ENCODE results near the gene JPT1.
"Not testable (repeated sequence)": the region's sequence is repeated elsewhere in the genome, so short reads cannot be mapped to it uniquely, and the experiment has no call there.

The JPT1 gene

DNA sequence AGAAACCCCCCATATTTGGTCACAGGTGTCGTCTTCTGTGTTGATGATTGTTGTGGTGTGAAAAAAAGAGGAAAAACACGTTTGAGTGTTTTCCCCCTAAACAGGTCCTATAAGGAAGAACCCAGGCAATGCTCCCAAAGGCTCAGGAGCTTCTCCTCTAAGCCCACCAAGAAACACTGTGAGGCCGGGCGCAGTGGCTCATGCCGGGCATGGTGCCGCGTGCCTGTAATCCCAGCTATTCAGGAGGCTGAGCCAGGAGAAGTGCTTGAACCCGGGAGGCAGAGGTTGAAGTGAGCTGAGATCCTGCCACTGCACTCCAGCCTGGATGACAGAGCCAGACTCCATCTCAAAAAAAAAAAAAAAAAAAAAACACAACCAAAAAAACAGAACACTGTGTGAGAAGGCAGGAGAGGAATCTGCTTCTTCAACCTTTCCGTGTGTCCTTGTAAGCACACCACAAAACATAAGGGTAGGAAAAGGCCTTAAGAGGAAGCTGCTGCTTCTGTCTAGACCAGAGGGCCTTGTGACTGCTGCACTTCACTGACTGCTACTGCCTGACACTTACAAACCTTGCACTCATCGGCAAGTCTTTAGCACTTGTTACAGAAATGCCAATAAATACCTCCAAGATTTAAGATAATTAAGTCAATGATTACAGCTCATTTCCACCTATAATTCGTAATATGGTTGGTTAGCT lies 9.3 kb downstream of the JPT1 start:
- no peak for TF ChIP-seq BHLHE40 (IDR thresholded peaks at IDR 0.05; ENCODE audit: borderline replicate concordance)
- no peak for TF ChIP-seq FOXK2 (IDR thresholded peaks at IDR 0.05)
- no peak for TF ChIP-seq HDGF (IDR thresholded peaks at IDR 0.05; ENCODE audit: borderline replicate concordance)
- no peak for TF ChIP-seq ARNT (IDR thresholded peaks at IDR 0.05)
- no peak for TF ChIP-seq LEF1 (IDR thresholded peaks at IDR 0.05; ENCODE audit: borderline replicate concordance)
- TF ChIP-seq, protein P1, sequence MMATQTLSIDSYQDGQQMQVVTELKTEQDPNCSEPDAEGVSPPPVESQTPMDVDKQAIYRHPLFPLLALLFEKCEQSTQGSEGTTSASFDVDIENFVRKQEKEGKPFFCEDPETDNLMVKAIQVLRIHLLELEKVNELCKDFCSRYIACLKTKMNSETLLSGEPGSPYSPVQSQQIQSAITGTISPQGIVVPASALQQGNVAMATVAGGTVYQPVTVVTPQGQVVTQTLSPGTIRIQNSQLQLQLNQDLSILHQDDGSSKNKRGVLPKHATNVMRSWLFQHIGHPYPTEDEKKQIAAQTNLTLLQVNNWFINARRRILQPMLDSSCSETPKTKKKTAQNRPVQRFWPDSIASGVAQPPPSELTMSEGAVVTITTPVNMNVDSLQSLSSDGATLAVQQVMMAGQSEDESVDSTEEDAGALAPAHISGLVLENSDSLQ (IDR thresholded peaks at IDR 0.05): no peak
- no peak for TF ChIP-seq SUZ12 (IDR thresholded peaks at IDR 0.05)
- TF ChIP-seq ZNF384 (IDR thresholded peaks at IDR 0.05): no peak
- TF ChIP-seq FOXM1 (IDR thresholded peaks at IDR 0.05; ENCODE audit: borderline replicate concordance): no peak
- TF ChIP-seq CTBP1 (IDR thresholded peaks at IDR 0.05; ENCODE audit: borderline replicate concordance): no peak
- TF ChIP-seq TARDBP (IDR thresholded peaks at IDR 0.05): no peak
- no peak for TF ChIP-seq SP1 (IDR thresholded peaks at IDR 0.05)
- no peak for TF ChIP-seq FOXA1 (IDR thresholded peaks at IDR 0.05)
- TF ChIP-seq ELF4 (IDR thresholded peaks at IDR 0.05): no peak
- ChIA-PET CTCF (interaction anchor here (0.6 to 1.5 kb wide), 3 partner anchors 10 to 31 kb away, joined by 3 to 4 read pairs (median 3); no protein-coding TSS in a partner anchor), POLR2A (interaction anchor here (1.4 to 1.8 kb wide), 3 partner anchors 9 to 132 kb away, joined by 3 to 14 read pairs (median 10); partner anchors contain the start of genes JPT1, MRPL58 and NT5C)

DNA sequence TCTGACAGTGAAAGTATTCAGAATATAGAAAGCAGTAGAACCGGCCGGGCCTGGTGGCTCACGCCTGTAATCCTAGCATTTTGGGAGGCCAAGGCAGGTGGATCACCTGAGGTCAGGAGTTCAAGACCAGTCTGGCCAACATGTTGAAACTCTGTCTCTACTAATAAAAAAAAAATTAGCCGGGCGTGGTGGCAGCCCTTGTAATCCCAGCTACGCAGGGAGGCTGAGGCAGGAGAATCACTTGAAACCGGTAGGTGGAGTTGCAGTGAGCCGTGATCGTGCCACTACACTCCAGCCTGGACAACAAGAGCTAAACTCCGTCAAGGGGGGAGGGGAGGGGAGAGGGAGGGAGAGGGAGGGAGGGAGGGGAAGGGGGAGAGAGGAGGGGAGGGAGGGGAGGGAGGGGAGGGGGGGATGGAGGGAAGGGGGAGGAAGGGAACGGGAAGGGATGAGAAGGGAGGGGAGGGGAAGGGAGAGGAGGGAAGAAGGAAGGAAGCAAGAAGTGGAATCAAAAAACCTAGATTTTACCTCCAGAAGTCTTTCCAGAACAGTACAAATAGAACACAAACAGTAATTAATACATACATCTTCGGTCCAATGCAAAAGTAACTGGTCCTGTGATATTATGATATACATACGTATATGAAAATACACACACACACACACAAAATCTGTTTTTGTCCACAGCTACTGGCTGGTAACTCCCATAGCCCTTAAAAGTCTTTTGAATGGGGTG lies 11.9 kb downstream of the JPT1 start:
- ChIA-PET CTCF (interaction anchor here (0.6 kb wide), 1 partner anchor 8 kb away, joined by 3 read pairs; no protein-coding TSS in a partner anchor), POLR2A (interaction anchor here (1.8 kb wide), 1 partner anchor 11 kb away, joined by 5 read pairs; the partner anchor contains the start of gene NT5C)
- DNase-seq (ENCODE audit: extremely low spot score): no peak
- TF ChIP-seq L3MBTL2 (conservative IDR thresholded peaks at IDR 0.05): no peak
- TF ChIP-seq ARNT (IDR thresholded peaks at IDR 0.05): no peak
- no peak for TF ChIP-seq FOXM1 (IDR thresholded peaks at IDR 0.05; ENCODE audit: borderline replicate concordance)
- TF ChIP-seq FOXK2 (IDR thresholded peaks at IDR 0.05): no peak
- TF ChIP-seq TARDBP (IDR thresholded peaks at IDR 0.05): no peak
- no peak for TF ChIP-seq NFRKB (IDR thresholded peaks at IDR 0.05)
- TF ChIP-seq BHLHE40 (IDR thresholded peaks at IDR 0.05; ENCODE audit: borderline replicate concordance): no peak
- TF ChIP-seq SUZ12 (IDR thresholded peaks at IDR 0.05): no peak
- TF ChIP-seq LEF1 (IDR thresholded peaks at IDR 0.05; ENCODE audit: borderline replicate concordance): no peak
- TF ChIP-seq ZNF384 (IDR thresholded peaks at IDR 0.05): no peak
- TF ChIP-seq SP1 (IDR thresholded peaks at IDR 0.05): no peak
- TF ChIP-seq, protein P1 (IDR thresholded peaks at IDR 0.05): no peak
- no peak for TF ChIP-seq FOXA1 (IDR thresholded peaks at IDR 0.05)
- TF ChIP-seq ELF4 (IDR thresholded peaks at IDR 0.05): no peak

More for the DNA sequence above, 9.3 kb downstream of the JPT1 start:
- DNase-seq (ENCODE audit: extremely low spot score): no peak

DNA sequence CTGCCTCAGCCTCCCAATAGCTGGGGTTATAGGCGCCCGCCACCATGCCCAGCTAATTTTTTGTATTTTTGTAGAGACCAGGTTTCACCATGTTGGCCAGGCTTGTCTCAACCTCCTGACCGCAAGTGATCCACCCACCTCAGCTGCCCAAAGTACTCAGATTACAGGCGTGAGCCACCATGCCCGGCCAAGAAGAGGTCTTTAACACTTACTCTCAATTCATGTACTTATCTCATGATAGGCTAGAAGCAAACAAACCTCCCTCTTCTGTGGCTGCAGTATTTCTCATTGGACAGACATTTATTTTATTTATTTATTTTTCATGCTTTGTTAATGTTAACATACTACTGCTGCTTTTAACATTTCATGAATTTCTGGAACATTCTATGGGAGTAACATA lies 15.8 kb downstream of the JPT1 start:
- CTCF ChIA-PET: no interaction called here
- POLR2A ChIA-PET: no interaction called here

DNA sequence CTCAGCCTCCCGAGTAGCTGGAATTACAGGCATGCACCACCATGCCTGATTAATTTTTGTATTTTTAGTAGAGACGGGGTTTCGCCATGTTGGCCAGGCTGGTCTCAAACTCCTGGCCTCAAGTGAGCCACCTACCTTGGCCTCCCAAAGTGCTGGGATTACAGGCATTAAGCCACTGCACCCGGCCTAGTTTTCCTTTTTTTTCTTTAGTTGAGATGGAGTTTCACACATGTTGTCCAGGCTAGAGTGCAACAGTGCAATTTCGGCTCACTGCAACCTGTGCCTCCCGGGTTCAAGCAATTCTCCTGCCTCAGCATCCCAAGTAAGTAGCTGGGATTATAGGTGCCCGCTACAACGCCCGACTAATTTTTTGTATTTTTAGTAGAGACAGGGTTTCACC lies 16.6 kb downstream of the JPT1 start:
- POLR2A ChIA-PET: interaction anchor here (1.0 kb wide), 1 partner anchor 17 kb away, joined by 3 read pairs; no protein-coding TSS in a partner anchor
- DNase-seq (ENCODE audit: extremely low spot score): not testable (repeated sequence)
- CTCF ChIA-PET: interaction anchor here (0.6 kb wide), 1 partner anchor 43 kb away, joined by 3 read pairs; no protein-coding TSS in a partner anchor

More for the DNA sequence above, 15.8 kb downstream of the JPT1 start:
- DNase-seq (ENCODE audit: extremely low spot score): no peak
- no peak for TF ChIP-seq L3MBTL2 (conservative IDR thresholded peaks at IDR 0.05)
- no peak for TF ChIP-seq LEF1 (IDR thresholded peaks at IDR 0.05; ENCODE audit: borderline replicate concordance)
- TF ChIP-seq ELF4 (IDR thresholded peaks at IDR 0.05): no peak
- TF ChIP-seq ZNF384 (IDR thresholded peaks at IDR 0.05): no peak
- no peak for TF ChIP-seq NFRKB (IDR thresholded peaks at IDR 0.05)
- no peak for TF ChIP-seq SP1 (IDR thresholded peaks at IDR 0.05)
- TF ChIP-seq FOXA1 (IDR thresholded peaks at IDR 0.05): no peak

DNA sequence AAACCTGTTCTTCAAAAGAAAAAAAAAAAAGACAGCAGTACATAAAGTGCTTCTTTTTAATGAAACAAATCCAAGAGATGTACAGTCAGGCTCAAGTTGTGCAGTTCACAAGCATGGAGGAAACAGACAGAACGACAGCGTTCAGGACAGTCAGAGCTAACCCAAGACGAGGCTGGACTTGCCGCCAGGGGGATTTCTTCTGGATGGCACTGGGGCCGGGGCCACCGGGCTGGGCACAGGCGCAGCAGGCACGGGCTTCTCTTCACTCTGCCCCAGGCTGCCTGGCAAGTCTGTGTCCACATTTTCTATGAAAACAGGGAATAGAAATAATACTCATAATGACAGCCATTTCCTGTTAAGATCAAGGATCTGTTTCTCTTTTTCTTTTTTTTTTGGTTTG lies 18.4 kb downstream of the JPT1 start:
- TF ChIP-seq ZNF384 (IDR thresholded peaks at IDR 0.05) (no peak), FOXK2 (IDR thresholded peaks at IDR 0.05) (no peak), SUZ12 (IDR thresholded peaks at IDR 0.05) (no peak), SP1 (IDR thresholded peaks at IDR 0.05) (no peak), CTBP1 (IDR thresholded peaks at IDR 0.05; ENCODE audit: borderline replicate concordance) (no peak), NFRKB (IDR thresholded peaks at IDR 0.05) (no peak), L3MBTL2 (conservative IDR thresholded peaks at IDR 0.05) (no peak), LEF1 (IDR thresholded peaks at IDR 0.05; ENCODE audit: borderline replicate concordance) (no peak), TARDBP (IDR thresholded peaks at IDR 0.05) (no peak), HDGF (IDR thresholded peaks at IDR 0.05; ENCODE audit: borderline replicate concordance) (no peak), ELF4 (IDR thresholded peaks at IDR 0.05) (no peak), FOXA1 (IDR thresholded peaks at IDR 0.05) (no peak), BHLHE40 (IDR thresholded peaks at IDR 0.05; ENCODE audit: borderline replicate concordance) (no peak), ARNT (IDR thresholded peaks at IDR 0.05) (no peak), FOXM1 (IDR thresholded peaks at IDR 0.05; ENCODE audit: borderline replicate concordance) (no peak)
- TF ChIP-seq, protein P1 (IDR thresholded peaks at IDR 0.05): no peak
- CTCF ChIA-PET: interaction anchor here (0.6 kb wide), 1 partner anchor 178 kb away, joined by 3 read pairs; no protein-coding TSS in a partner anchor
- POLR2A ChIA-PET: no interaction called here

More for the DNA sequence above, 18.4 kb downstream of the JPT1 start:
- no peak for DNase-seq (ENCODE audit: extremely low spot score)

Data from HEK293T (cell line).